SH-SY5Y (cell line): ENCODE measurements around the gene RAB5B.

Experiments
- GATA2 ChIP-seq: IDR thresholded peaks from 2 replicates; pipeline ENCODE4 v1.6.1; 2011; ENCODE audit warnings: mild to moderate bottlenecking, low read depth, low read length
- GATA3 ChIP-seq: IDR thresholded peaks from 2 replicates; pipeline ENCODE4 v1.6.1; 2011; ENCODE audit warnings: low read depth, mild to moderate bottlenecking, low read length, moderate library complexity

DNA sequence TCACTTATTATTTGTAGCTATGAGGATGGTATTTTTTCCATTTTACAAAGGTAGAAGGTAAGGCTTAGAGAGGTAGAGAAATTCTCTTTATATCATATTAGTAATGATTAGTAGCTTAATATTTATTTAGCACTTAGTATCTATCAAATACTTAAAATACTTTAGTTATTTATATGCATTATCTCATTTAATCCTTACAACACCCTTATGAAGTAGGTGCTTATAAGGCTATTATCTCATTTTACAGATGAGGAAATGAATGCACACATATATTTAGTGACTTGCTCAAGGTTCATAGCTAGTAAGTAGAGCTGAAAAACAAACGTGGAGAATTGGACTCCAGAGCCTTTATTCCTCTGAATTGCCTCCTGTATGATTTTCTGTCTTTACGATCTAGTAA is 11.0 kb downstream of the RAB5B start:
- TF ChIP-seq GATA2 (no peak), GATA3 (no peak)
